Measurements from ENCODE around the gene CREBZF.
"Not testable (repeated sequence)": the region's sequence is repeated elsewhere in the genome, so short reads cannot be mapped to it uniquely, and the experiment has no call there.

Gene CREBZF

GRCh38 chr11:85668157-85668556 is 3.2 kb upstream of the CREBZF start:
- DNase-seq = no peak

GRCh38 chr11:85666687-85667086 is 1.8 kb upstream of the CREBZF start:
- no peak for DNase-seq

- no peak for DNase-seq
These were observed 804 bp upstream of the CREBZF start for GRCh38 chr11:85665733-85666132.

GRCh38 chr11:85663753-85664614 is 945 bp downstream of the CREBZF start:
- peak; percentile 46 for DNase-seq

GRCh38 chr11:85663080-85663752 is 1.7 kb downstream of the CREBZF start:
- no peak for DNase-seq

GRCh38 chr11:85661972-85662664 is 2.8 kb downstream of the CREBZF start:
- no peak for DNase-seq

- DNase-seq = no peak
These were observed 6.7 kb downstream of the CREBZF start for GRCh38 chr11:85658180-85658579.

GRCh38 chr11:85656777-85657176 is 8.2 kb downstream of the CREBZF start:
- no peak for DNase-seq

GRCh38 chr11:85654343-85654742 is 10.6 kb downstream of the CREBZF start:
- not testable (repeated sequence) for DNase-seq

GRCh38 chr11:85652786-85653447 is 12.0 kb downstream of the CREBZF start:
- DNase-seq = peak; percentile 7

GRCh38 chr11:85651118-85651517 is 13.8 kb downstream of the CREBZF start:
- no peak for DNase-seq

- peak; percentile 79 for DNase-seq
These were observed 17.2 kb downstream of the CREBZF start, which contains the start of gene TMEM126A for GRCh38 chr11:85647604-85648299. Gene TMEM126A (plus strand): TSS chr11:85647967. CDS start chr11:85650256, 2,289 bp downstream.

GRCh38 chr11:85647078-85647477 is 17.9 kb downstream of the CREBZF start:
- DNase-seq = no peak

GRCh38 chr11:85643191-85643614 is 21.7 kb downstream of the CREBZF start:
- DNase-seq = no peak

GRCh38 chr11:85634747-85635146 is 30.2 kb downstream of the CREBZF start:
- no peak for DNase-seq

- DNase-seq = no peak
These were observed 36.1 kb downstream of the CREBZF start for GRCh38 chr11:85628771-85629341.

- DNase-seq = peak; percentile 89
These were observed 36.7 kb downstream of the CREBZF start, which contains the start of gene TMEM126B for GRCh38 chr11:85627998-85628770. Gene TMEM126B (plus strand): TSS chr11:85628593. CDS start chr11:85628608, 15 bp downstream.

GRCh38 chr11:85627332-85627997 is 37.5 kb downstream of the CREBZF start, which contains the start of gene DLG2:
Gene DLG2 (minus strand): TSS chr11:85627344.
- DNase-seq = no peak

- no peak for DNase-seq
These were observed 38.4 kb downstream of the CREBZF start for GRCh38 chr11:85626496-85626895.

- DNase-seq = no peak
These were observed 44.7 kb downstream of the CREBZF start for GRCh38 chr11:85620256-85620655.
